Endothelial cell of umbilical vein (primary cell): Measurements from ENCODE around the gene AMMECR1. TPM values are rescaled to one million over a fixed set of nuclear protein-coding genes. Genes with fewer than 3 reads are reported as not detected.

Experiments used
- BruUV-seq: library from RNA; stranded (reverse); fragments of 400-500 nt; replicated peaks from 2 replicates; lab custom pipeline; 2021; lab: Mats Ljungman, UMichigan
- CTCF ChIA-PET: fragments of 300-600, 350-600 bp; sonication (Branson Sonifier 250); formaldehyde crosslinking; loops from one replicate; lab custom pipeline; 2021; ENCODE audit warnings: antibody characterized with exemption, inconsistent platforms; lab: Charles Lee
- POLR2A ChIA-PET: fragments of 300-600, 350-600 bp; sonication (Branson Sonifier 250); formaldehyde crosslinking; loops from one replicate; lab custom pipeline; 2021; ENCODE audit warnings: antibody characterized with exemption, inconsistent platforms; lab: Charles Lee
- DNase-seq: peaks from one replicate; pipeline ENCODE4 v3.0.0-alpha.2; 2011; ENCODE audit warnings: low read depth, low spot score
- FAIRE-seq: peaks from 2 replicates; lab custom pipeline; 2011; peaks lifted over from hg19 to GRCh38; lab: Jason Lieb, UNC
- H2AFZ ChIP-seq: 2 replicates; pipeline ENCODE4 v1.6.0; 2012; ENCODE audit warnings: low read depth, low read length, control low read depth, inconsistent platforms
- H3K27ac ChIP-seq: 2 replicates; pipeline ENCODE4 v1.5.1; 2011; ENCODE audit warnings: low read depth, mild to moderate bottlenecking, control low read depth, low read length, moderate library complexity; ENCODE audit not compliant: insufficient read depth
- H3K27me3 ChIP-seq, 2 experiments: 2 replicates each; pipeline versions ENCODE4 v1.6.0 to v1.6.1; 2011; ENCODE audit warnings: low read length in 2 of 2, mixed read lengths in 1 of 2; ENCODE audit not compliant: control insufficient read depth in 2 of 2, insufficient read depth in 2 of 2
- H3K36me3 ChIP-seq, 2 experiments: 2 replicates in 1 of 2; 3 replicates in 1 of 2; pipeline ENCODE4 v1.5.1; 2011; ENCODE audit warnings: low read length in 2 of 2, mild to moderate bottlenecking in 1 of 2, moderate library complexity in 1 of 2; ENCODE audit not compliant: control insufficient read depth in 2 of 2, insufficient read depth in 2 of 2; ENCODE audit errors: extremely low read depth in 1 of 2
- H3K4me1 ChIP-seq: 3 replicates; pipeline ENCODE4 v1.5.1; 2011; ENCODE audit warnings: mild to moderate bottlenecking, low read length; ENCODE audit not compliant: control insufficient read depth, insufficient read depth; ENCODE audit errors: extremely low read depth
- H3K4me2 ChIP-seq: 2 replicates; pipeline ENCODE4 v1.6.1; 2011; ENCODE audit warnings: low read length, control low read depth, mixed read lengths; ENCODE audit not compliant: insufficient read depth
- H3K4me3 ChIP-seq, 3 experiments: fragments of 200-600 bp in 1 of 3; sonication (generic), shearing (Covaris generic) in 1 of 3; replicated peaks in 1 of 3; 2 replicates each; pipeline ENCODE4 v1.5.1; 2011 to 2016; ENCODE audit warnings: control low read depth in 3 of 3, low read length in 3 of 3, mild to moderate bottlenecking in 2 of 3, inconsistent platforms in 1 of 3, low read depth in 1 of 3, moderate library complexity in 1 of 3; ENCODE audit not compliant: insufficient read depth in 1 of 3
- H3K79me2 ChIP-seq: 2 replicates; pipeline ENCODE4 v1.6.0; 2012; ENCODE audit warnings: low read length, inconsistent platforms; ENCODE audit not compliant: control insufficient read depth, insufficient read depth
- H3K9ac ChIP-seq: replicated peaks from 2 replicates; pipeline ENCODE3; 2011; ENCODE audit warnings: low read length, control low read depth; ENCODE audit not compliant: insufficient read depth; ENCODE audit errors: extremely low read depth
- H3K9me1 ChIP-seq: replicated peaks from 3 replicates; pipeline ENCODE4 v1.6.0; 2011; ENCODE audit warnings: mild to moderate bottlenecking, low read length; ENCODE audit not compliant: control insufficient read depth, insufficient read depth; ENCODE audit errors: extremely low read depth
- H3K9me3 ChIP-seq: replicated peaks from 2 replicates; pipeline ENCODE4 v1.5.1; 2012; ENCODE audit warnings: low read length, inconsistent platforms; ENCODE audit not compliant: control insufficient read depth, insufficient read depth
- H4K20me1 ChIP-seq: replicated peaks from 2 replicates; pipeline ENCODE3; 2011; ENCODE audit warnings: mild to moderate bottlenecking, low read length; ENCODE audit not compliant: control insufficient read depth, insufficient read depth; ENCODE audit errors: extremely low read depth
- CTCF ChIP-seq, 2 donors: IDR thresholded peaks; 1 replicate in 1 of 2; 2 replicates in 1 of 2; pipeline ENCODE4 v1.5.1; 2011; ENCODE audit warnings: low read length in 2 of 2, mild to moderate bottlenecking in 2 of 2, moderate library complexity in 2 of 2, control low read depth in 1 of 2, inconsistent platforms in 1 of 2, low read depth in 1 of 2; ENCODE audit not compliant: insufficient read depth in 1 of 2; ENCODE audit errors: extremely low read depth in 1 of 2
- EZH2 ChIP-seq: IDR thresholded peaks from 2 replicates; pipeline ENCODE4 v1.6.1; 2012; ENCODE audit warnings: borderline replicate concordance, low read depth, mild to moderate bottlenecking, moderate library complexity, low read length, inconsistent platforms; ENCODE audit not compliant: severe bottlenecking
- FOS ChIP-seq: IDR thresholded peaks from 2 replicates; pipeline ENCODE4 v1.6.1; 2011; ENCODE audit warnings: mild to moderate bottlenecking, low read length, moderate library complexity, borderline replicate concordance; ENCODE audit not compliant: insufficient read depth
- GATA2 ChIP-seq: IDR thresholded peaks from 2 replicates; pipeline ENCODE4 v1.7.0; 2011; ENCODE audit warnings: low read depth, mild to moderate bottlenecking, moderate library complexity, mixed read lengths, low read length; ENCODE audit not compliant: insufficient read length, insufficient read depth
- JUN ChIP-seq: IDR thresholded peaks from 2 replicates; pipeline ENCODE4 v1.6.1; 2011; ENCODE audit warnings: borderline replicate concordance, low read depth; ENCODE audit not compliant: insufficient read length, insufficient read depth
- MAX ChIP-seq: IDR thresholded peaks from 2 replicates; pipeline ENCODE4 v1.6.1; 2011; ENCODE audit not compliant: insufficient read depth, insufficient read length
- MYC ChIP-seq: IDR thresholded peaks from one replicate; pipeline ENCODE4 v1.6.1; 2011; ENCODE audit warnings: mild to moderate bottlenecking, low read depth, low read length
- POLR2A ChIP-seq: IDR thresholded peaks from 2 replicates; pipeline ENCODE4 v1.6.1; 2012; ENCODE audit warnings: low read depth, mild to moderate bottlenecking, control low read depth, low read length
- POLR2AphosphoS5 ChIP-seq: IDR thresholded peaks from 2 replicates; pipeline ENCODE4 v1.6.1; 2012; ENCODE audit warnings: low read depth, mild to moderate bottlenecking, control low read depth, low read length, moderate library complexity; ENCODE audit not compliant: insufficient read depth
- dilution Hi-C: fragments of 300-500 bp; cut with MboI; formaldehyde crosslinking; loops from one replicate; pipeline ENCODE4 v1.15.0; 2019; ENCODE audit warnings: low sequenced_read_pairs; ENCODE audit not compliant: extremely low pct_ligation_motif_present
- intact Hi-C: fragments of 100-400 bp; cut with micrococcal nuclease; formaldehyde crosslinking; loops from one replicate; pipeline ENCODE4 v1.10.0; 2022
- polyA plus RNA-seq, 4 experiments: library from polyadenylated mRNA; depleted of rRNA in 3 of 4; stranded (reverse) in 3 of 4; unstranded in 1 of 4; fragments of >200 nt; gene quantifications; 2 replicates each; pipeline versions ENCODE4 v1.2.1 to v1.2.3, GENCODE V29; 2011 to 2012; ENCODE audit warnings: missing spikeins in 1 of 4
- total RNA-seq: library from RNA; stranded (reverse); gene quantifications from 2 replicates; pipeline ENCODE4 v1.2.3, GENCODE V29; 2021

AMMECR1 gene
- total and polyA plus RNA-seq, 2 donors (not counting 3 experiments of a cell fraction or from before 2014, with no cell fraction given): 3.6 to 6.9 TPM

GRCh38 chrX:110218591-110218990, 99.3 kb downstream of the AMMECR1 start:
- no peak overlapping the region for H3K4me2 ChIP-seq

More at GRCh38 chrX:110218591-110218990, 99.3 kb downstream of the AMMECR1 start:
- no peak for FAIRE-seq
- Histone ChIP-seq H3K27ac (no peak overlapping the region), H3K36me3 (no peaks in the 10 kb centered on the region), H4K20me1 (no peaks in the 10 kb centered on the region), H3K79me2 (no peaks in the 10 kb centered on the region), H3K27me3 (no peaks in the 10 kb centered on the region), H3K4me3 (no peak overlapping the region), H3K4me1 (peaks cover 12% of the 10 kb centered on the region), H3K9ac (no peak overlapping the region), H3K9me3 (no peaks in the 10 kb centered on the region), H3K9me1 (no peaks in the 10 kb centered on the region), H2AFZ (no peak overlapping the region)
- no peak for TF ChIP-seq MAX
- no peak for TF ChIP-seq FOS
- TF ChIP-seq MYC: no peak
- no peak for TF ChIP-seq POLR2A
- no peak for TF ChIP-seq JUN
- TF ChIP-seq POLR2AphosphoS5: no peak
- TF ChIP-seq GATA2: no peak
- TF ChIP-seq CTCF (IDR thresholded peaks at IDR 0.05; ENCODE audit: extremely low read depth in 1 of 2, insufficient read depth in 1 of 2, low read depth in 1 of 2, low read length in 2 of 2): no peak
- no peak for TF ChIP-seq EZH2
- POLR2A ChIA-PET: no interaction called here
- no TSS peak for BruUV-seq
- dilution Hi-C loops: no loop called here
- intact Hi-C loops: no loop called here
- no peak for DNase-seq
- CTCF ChIA-PET: interaction anchor here (1.2 kb wide), 1 partner anchor 8 kb away, joined by 3 read pairs; no protein-coding TSS in a partner anchor
